ENCODE results near the gene WT1.

WT1 gene

DNA sequence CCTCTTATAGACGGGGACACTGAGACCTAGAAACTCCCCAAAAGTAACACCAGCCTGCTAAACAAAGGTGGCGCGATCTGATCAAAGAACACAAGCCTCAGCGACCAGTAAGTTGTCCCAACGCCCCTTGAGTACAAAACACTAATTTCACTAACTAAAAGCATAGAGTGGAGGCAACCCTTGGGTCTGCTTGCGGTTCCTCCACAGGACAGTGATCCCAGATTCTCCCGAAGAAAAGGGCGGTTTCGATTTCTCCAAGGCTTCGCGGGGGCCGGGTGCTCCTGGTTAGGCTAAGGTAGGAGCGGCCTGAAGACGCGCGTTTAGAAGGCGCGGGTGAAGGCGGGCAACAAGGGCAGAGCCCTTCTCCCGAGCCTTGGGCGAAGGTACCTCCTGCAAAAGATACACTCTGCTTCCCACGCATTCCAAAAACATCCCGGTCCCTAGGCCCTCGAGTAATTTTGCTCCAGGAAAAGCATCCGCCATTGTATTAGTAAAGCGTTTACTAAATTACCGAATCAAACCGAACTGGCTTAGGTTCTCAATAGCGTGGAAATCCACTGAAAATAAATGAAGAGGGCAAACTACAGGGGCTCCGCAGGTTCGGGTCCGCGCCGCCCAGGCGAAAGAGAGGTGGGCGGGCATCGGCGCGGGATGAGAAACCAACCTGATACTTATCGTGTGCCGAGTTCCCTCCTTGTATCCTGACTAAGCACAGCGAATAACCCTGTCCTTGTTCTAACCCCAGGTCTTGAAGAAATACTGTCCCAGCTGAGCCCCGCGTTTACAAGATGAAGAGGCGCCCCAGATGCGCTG is 2.0 kb downstream of the WT1 start:
- TF ChIP-seq, protein P1, sequence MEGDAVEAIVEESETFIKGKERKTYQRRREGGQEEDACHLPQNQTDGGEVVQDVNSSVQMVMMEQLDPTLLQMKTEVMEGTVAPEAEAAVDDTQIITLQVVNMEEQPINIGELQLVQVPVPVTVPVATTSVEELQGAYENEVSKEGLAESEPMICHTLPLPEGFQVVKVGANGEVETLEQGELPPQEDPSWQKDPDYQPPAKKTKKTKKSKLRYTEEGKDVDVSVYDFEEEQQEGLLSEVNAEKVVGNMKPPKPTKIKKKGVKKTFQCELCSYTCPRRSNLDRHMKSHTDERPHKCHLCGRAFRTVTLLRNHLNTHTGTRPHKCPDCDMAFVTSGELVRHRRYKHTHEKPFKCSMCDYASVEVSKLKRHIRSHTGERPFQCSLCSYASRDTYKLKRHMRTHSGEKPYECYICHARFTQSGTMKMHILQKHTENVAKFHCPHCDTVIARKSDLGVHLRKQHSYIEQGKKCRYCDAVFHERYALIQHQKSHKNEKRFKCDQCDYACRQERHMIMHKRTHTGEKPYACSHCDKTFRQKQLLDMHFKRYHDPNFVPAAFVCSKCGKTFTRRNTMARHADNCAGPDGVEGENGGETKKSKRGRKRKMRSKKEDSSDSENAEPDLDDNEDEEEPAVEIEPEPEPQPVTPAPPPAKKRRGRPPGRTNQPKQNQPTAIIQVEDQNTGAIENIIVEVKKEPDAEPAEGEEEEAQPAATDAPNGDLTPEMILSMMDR (IDR thresholded peaks at IDR 0.05), result no peak

DNA sequence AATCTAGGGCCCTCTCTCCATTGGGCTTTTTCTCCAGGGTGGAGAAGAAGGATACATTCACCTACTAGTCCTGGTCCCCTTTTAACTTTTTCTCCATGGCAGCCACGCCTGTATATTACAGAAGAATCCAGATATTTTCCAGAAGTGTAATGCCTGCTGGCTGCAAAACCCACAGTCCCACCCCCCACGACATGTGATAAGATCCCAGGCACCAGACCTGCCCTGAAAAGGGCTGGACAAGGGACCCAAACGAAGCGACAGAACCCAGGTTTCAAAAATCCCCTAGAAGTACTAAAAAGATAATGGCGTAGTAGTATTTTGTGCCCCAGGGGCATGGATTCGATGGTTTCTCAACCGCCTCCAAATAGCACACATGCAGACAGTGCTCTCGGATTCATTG is 2.8 kb downstream of the WT1 start:
- TF ChIP-seq, protein P1 (IDR thresholded peaks at IDR 0.05), result no peak

DNA sequence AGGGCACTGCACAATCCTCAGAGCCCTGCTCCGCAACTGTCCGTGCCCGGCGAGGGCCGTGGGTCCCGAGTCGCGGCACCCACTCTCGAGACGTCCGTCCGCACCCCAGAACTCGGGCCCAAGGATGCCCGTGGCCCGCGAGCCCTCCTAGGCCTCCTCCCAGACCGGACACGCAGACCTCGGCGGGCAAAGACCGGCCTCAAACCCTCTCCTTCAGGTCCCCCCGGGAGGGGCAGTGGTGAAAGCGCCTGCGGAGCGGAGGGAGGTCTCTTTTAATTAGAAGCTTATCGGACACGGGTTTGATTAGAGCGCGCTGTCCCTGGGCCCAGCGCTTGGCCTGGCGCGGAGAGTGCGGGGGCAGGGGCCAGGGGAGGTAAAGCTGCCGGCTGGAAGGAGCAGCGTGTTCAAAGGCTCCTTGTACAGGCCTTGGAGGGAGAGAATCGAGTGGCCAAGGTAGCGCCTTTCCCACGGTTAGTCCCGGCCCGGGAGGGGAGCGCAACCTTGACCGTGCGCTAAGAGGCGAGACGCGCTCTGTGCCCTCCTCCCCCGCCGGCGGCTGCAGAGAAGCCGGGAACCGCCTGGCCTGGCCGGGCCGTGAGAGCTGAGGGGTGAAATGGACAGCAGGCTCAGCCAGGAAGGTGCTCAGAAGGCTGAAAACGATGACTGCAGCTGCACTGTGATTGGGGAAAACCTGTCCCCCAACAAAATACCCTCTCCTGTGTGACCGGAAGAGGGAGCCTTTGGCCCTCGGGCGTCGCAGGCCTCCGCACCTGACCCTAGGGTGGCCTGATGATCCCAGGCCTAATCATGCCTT is 4.6 kb downstream of the WT1 start:
- TF ChIP-seq, protein P1 (IDR thresholded peaks at IDR 0.05), result no peak

DNA sequence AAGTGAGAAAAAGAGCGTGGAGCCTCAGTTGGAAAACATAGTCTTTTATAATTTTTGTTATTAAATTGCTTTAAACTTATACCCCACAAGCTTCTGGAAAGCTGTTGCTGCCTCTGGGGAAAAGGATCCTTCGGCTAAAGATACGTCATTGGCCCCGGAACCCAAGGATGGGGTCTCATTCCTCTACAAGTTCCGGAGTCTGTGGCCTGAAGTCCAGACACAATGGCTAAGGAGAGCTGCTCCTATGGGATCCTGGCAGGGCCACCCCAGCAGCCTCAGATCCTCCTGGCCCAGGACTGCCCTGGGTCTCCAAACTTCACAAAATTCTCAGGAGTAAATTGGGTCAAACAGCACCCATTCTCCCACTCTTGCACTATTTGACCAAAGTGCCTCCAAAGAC is 5.9 kb downstream of the WT1 start:
- TF ChIP-seq, protein P1 (IDR thresholded peaks at IDR 0.05), result no peak

DNA sequence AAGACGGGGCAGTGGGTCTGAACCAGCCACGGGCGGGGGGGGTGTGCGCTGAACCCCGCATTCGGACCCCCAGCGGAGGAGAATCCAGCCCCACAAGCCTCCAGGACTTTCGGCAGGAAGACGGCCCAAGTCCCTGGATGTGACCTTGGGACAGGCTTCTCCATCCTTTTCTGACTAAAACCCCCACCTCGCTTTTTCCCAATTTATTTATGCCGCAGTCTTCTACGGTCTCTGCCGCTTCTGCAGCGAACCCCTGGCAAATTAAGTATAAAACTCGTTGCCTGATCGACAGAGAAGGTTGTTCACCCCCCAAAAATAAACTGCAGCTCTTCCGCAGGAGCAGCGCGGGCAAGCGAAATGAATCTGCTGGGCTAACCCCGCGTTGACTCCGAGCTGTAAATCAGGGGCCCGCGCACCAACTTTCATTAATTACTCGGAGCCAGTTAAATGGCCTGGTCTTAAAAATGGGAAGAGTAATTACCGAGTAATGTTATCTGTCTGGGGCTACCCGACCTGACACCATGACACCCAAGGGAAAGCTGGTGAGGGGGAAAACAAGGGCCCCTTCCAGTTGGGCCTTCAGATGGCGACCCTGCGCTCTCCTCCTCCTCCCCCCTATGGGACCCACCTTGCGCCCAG is 6.6 kb downstream of the WT1 start:
- TF ChIP-seq, protein P1 (IDR thresholded peaks at IDR 0.05), result no peak

DNA sequence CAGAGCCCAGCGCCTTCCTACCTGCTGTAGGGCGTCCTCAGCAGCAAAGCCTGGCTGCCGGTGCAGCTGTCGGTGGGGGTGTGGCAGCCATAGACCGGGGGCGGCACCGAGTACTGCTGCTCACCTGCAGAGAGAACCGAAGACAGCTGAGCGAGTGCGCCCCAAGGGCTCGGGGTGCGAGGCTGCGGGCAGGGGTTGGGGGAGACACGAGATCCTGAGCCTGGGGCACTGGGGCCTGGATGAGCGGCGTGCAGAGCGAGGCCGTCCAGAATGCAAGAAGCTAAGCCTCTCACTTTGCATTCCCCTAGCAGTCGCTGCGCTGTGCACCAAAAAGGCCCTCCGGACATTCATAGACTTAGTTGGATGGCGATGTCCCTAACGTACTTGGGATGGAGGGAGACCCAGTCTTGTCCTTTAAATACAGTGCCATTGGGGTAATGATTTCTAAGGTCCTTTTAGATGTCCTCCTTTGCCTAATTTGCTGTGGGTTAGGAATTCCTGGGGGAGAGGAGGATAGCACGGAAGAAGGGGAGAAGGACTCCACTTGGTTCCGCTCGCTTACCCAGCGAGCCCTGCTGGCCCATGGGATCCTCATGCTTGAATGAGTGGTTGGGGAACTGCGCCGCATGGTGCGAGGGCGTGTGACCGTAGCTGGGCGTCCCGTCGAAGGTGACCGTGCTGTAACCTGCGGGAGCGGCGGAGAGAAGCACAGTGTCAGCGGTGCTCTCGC is 7.2 kb downstream of the WT1 start:
- TF ChIP-seq, protein P1 (IDR thresholded peaks at IDR 0.05), result no peak

DNA sequence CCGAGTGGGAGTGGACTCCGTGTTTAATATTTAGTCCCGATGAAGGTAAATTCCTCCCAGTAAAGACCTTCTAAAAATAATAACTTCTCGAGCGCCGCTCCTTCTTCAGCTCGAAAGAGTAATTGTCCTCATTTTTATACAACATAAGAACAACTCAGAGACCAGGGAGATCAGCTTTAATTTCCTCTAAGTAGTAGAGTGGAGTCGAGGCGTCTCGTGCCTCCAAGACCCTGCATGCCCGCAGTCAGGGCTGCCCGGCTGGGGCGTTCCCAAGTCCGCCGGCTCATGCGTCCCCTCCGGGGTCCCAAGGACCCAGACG is 7.8 kb downstream of the WT1 start:
- TF ChIP-seq, protein P1 (IDR thresholded peaks at IDR 0.05), result no peak

Data from LNCAP (cell line).